HG03097 (cell line): ENCODE measurements around the gene NACC2.

Experiments
- ATAC-seq: cut with Tn5 transposase; IDR thresholded peaks from one replicate; pipeline ENCODE4 v1.9.1; 2021; ENCODE audit not compliant: unreplicated experiment, low FRiP score

Gene NACC2

GRCh38 chr9:136059321-136059791 lies 35.7 kb downstream of the NACC2 start:
- ATAC-seq, result no peak

- no peak for ATAC-seq
These were observed 36.2 kb downstream of the NACC2 start for GRCh38 chr9:136058801-136059302.

GRCh38 chr9:136058084-136058483 lies 37.0 kb downstream of the NACC2 start:
- ATAC-seq, result no peak

GRCh38 chr9:136057236-136058081 lies 37.6 kb downstream of the NACC2 start:
- no peak for ATAC-seq

GRCh38 chr9:136056546-136057235 lies 38.4 kb downstream of the NACC2 start:
- no peak for ATAC-seq

- ATAC-seq, result no peak
These were observed 39.2 kb downstream of the NACC2 start for GRCh38 chr9:136055715-136056545.

- ATAC-seq, result no peak
These were observed 40.0 kb downstream of the NACC2 start for GRCh38 chr9:136054798-136055714.

GRCh38 chr9:136054146-136054545 lies 40.9 kb downstream of the NACC2 start:
- no peak for ATAC-seq

GRCh38 chr9:136053757-136054142 lies 41.3 kb downstream of the NACC2 start:
- no peak for ATAC-seq

GRCh38 chr9:136052991-136053756 lies 41.9 kb downstream of the NACC2 start:
- no peak for ATAC-seq

GRCh38 chr9:136052472-136052880 lies 42.6 kb downstream of the NACC2 start:
- no peak for ATAC-seq

GRCh38 chr9:136051837-136052471 lies 43.1 kb downstream of the NACC2 start:
- no peak for ATAC-seq

- no peak for ATAC-seq
These were observed 43.6 kb downstream of the NACC2 start for GRCh38 chr9:136051453-136051836.

GRCh38 chr9:136050701-136051452 lies 44.2 kb downstream of the NACC2 start:
- ATAC-seq, result no peak

- no peak for ATAC-seq
These were observed 44.8 kb downstream of the NACC2 start for GRCh38 chr9:136050266-136050700.

GRCh38 chr9:136049491-136050265 lies 45.4 kb downstream of the NACC2 start:
- no peak for ATAC-seq
